ENCODE results near the gene ATRNL1. TPM values are rescaled to one million over a fixed set of nuclear protein-coding genes. Genes with fewer than 3 reads are reported as not detected.

ATRNL1 gene
- total and polyA plus RNA-seq, 10 donors = 0.29 to 6.3 (median 2.2) TPM

DNA sequence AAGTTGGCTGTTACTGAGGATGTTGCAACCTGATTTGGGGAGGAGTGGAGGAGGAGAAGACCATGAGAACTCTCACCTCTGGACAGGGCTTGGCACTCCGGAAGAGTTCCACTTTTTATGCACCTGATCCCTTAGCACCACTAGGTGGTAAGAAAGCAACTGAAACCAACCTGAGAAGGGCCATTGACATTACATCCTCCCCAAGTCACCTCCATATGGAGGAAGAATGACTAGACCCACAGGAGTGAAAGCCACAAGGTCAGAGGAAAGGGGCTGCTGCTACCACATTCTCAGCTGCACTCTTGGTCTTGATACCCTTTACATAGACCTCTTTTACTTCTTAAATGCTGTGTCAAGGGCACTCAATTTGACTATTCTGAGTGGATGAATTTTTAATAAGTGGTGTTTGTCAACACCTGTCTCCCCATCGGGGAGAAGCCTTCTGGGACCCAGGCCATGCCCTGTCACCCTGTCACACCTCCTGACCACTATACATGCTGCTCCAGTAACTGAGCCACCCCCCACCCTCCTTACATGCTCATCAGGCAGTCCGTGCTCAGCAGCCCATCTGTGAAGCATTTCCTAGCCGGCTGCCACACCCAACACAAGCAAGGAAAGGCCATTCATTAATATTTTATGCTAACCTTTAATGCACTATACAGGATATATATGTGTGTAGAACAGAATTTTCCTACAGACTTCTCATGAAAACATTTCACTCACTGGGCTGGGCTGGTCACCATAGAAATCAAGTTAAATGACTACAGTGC lies 817.0 kb downstream of the ATRNL1 start:
- Histone ChIP-seq H3K27ac (no peak overlapping the region), H3K36me3 (no peaks in the 10 kb centered on the region), H3K27me3 (replicated peaks in 1 of 7) (no peaks in the 10 kb centered on the region), H3K9me3 (peaks cover 0 to 14% (median 0%) of the 10 kb centered on the region in 8 donors), H3K4me3 (no peak overlapping the region), H3K4me1 (no peaks in the 10 kb centered on the region)
- no peak for DNase-seq
- intact Hi-C loops (cut with DNase I; ENCODE audit: low total_unique reads) = no loop called here
- WGBS, 5 donors = 76 to 91% (median 88%) methylated on average over 4 of the region's 4 CpGs
- TF ChIP-seq POLR2A (IDR thresholded peaks at IDR 0.05) (no peak), POLR2AphosphoS5 (IDR thresholded peaks at IDR 0.05) (no peak)
- TF ChIP-seq, protein P1, sequence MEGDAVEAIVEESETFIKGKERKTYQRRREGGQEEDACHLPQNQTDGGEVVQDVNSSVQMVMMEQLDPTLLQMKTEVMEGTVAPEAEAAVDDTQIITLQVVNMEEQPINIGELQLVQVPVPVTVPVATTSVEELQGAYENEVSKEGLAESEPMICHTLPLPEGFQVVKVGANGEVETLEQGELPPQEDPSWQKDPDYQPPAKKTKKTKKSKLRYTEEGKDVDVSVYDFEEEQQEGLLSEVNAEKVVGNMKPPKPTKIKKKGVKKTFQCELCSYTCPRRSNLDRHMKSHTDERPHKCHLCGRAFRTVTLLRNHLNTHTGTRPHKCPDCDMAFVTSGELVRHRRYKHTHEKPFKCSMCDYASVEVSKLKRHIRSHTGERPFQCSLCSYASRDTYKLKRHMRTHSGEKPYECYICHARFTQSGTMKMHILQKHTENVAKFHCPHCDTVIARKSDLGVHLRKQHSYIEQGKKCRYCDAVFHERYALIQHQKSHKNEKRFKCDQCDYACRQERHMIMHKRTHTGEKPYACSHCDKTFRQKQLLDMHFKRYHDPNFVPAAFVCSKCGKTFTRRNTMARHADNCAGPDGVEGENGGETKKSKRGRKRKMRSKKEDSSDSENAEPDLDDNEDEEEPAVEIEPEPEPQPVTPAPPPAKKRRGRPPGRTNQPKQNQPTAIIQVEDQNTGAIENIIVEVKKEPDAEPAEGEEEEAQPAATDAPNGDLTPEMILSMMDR (IDR thresholded peaks at IDR 0.05 in 8 of 11, conservative IDR thresholded peaks at IDR 0.05 in 3 of 11) = no peak

DNA sequence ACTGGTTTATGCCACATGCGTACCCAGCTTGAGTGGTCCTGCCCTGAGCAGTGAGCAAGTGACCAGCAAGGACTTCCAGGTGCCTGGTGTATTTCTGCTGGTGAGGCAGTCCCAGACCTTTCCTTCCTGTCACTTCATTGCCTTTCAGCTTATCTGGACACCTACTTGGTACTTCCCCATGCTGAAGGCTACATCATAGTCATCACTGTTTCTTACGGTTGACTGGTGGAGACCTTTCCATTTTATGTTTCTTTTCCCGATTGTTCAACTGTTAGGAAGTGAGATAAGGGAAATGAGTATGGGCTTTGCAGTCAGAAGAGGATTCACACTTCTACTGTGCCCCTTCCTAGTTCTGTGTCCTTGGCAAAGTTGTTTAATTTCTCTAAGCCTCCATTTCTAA lies 821.3 kb downstream of the ATRNL1 start:
- intact Hi-C loops (cut with DNase I; ENCODE audit: low total_unique reads) = no loop called here
- 79 to 89% (median 88%) methylated on average over 3 of the region's 3 CpGs for WGBS, 5 donors
- TF ChIP-seq, protein P1 (IDR thresholded peaks at IDR 0.05 in 8 of 11, conservative IDR thresholded peaks at IDR 0.05 in 3 of 11) = no peak
- TF ChIP-seq POLR2A (IDR thresholded peaks at IDR 0.05) = no peak
- TF ChIP-seq POLR2AphosphoS5 (IDR thresholded peaks at IDR 0.05) = no peak
- Histone ChIP-seq H3K9me3 (peaks cover 0 to 14% (median 0%) of the 10 kb centered on the region in 8 donors), H3K36me3 (no peaks in the 10 kb centered on the region), H3K4me3 (no peak overlapping the region), H3K27me3 (replicated peaks in 1 of 7) (no peaks in the 10 kb centered on the region), H3K27ac (no peak overlapping the region), H3K4me1 (no peaks in the 10 kb centered on the region)
- DNase-seq = no peak

DNA sequence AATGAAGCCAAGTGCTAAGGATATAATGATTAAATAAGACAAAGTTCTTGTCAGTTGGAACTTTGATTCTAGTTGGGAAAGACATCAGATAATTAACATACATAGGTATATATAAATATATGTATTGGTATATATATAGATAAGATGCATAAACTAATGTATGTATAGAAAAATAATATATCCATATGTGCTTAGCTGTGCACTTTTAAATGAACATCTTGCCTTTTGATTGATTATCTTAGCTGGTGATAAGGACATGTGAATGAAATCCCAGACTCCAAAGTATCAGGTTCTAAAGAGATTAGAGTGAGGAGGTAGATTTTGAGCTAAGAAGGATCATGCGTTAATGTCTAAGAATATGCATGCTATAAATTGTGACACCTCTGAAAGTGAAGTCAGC lies 822.3 kb downstream of the ATRNL1 start:
- H3K27ac ChIP-seq = no peak overlapping the region

DNA sequence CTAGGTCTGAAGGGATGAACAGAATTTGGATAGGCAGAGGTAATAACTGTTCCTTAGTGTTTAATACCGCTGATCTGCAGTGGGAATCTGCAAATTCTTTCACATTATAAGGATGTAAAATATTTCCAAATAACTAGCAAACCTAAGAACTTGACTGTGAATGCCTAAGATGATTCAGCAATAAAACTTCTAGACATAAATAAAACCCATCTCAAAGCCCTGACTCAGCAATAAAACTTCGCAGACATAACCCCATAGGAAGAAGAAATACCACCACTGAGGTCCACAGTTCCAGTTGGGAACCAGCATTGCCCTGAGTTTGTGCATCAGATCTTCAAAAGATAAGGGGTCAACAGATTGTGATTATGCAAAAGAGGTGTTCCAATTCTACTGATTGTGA lies 825.6 kb downstream of the ATRNL1 start:
- no peaks in the 10 kb centered on the region for H3K4me1 ChIP-seq
- WGBS, 5 donors = 56 to 66% (median 58%) methylated on average over 2 of the region's 2 CpGs
- no peaks in the 10 kb centered on the region for H3K36me3 ChIP-seq
- intact Hi-C loops (cut with DNase I; ENCODE audit: low total_unique reads) = no loop called here
- peaks cover 0 to 10% (median 0%) of the 10 kb centered on the region in 8 donors for H3K9me3 ChIP-seq
- no peak overlapping the region for H3K27ac ChIP-seq
- no peak overlapping the region for H3K4me3 ChIP-seq
- H3K27me3 ChIP-seq (replicated peaks in 1 of 7) = no peaks in the 10 kb centered on the region
- no peak for DNase-seq
- TF ChIP-seq, protein P1 (IDR thresholded peaks at IDR 0.05 in 8 of 11, conservative IDR thresholded peaks at IDR 0.05 in 3 of 11) = no peak
- TF ChIP-seq POLR2AphosphoS5 (IDR thresholded peaks at IDR 0.05) (no peak), POLR2A (IDR thresholded peaks at IDR 0.05) (no peak)

More for the DNA sequence above, 822.3 kb downstream of the ATRNL1 start:
- DNase-seq = no peak
- Histone ChIP-seq H3K4me1 (no peaks in the 10 kb centered on the region), H3K9me3 (peaks cover 0 to 14% (median 0%) of the 10 kb centered on the region in 8 donors), H3K4me3 (no peak overlapping the region), H3K36me3 (no peaks in the 10 kb centered on the region), H3K27me3 (replicated peaks in 1 of 7) (no peaks in the 10 kb centered on the region)
- intact Hi-C loops (cut with DNase I; ENCODE audit: low total_unique reads) = no loop called here
- TF ChIP-seq, protein P1 (IDR thresholded peaks at IDR 0.05 in 8 of 11, conservative IDR thresholded peaks at IDR 0.05 in 3 of 11) = no peak
- TF ChIP-seq POLR2A (IDR thresholded peaks at IDR 0.05) (no peak), POLR2AphosphoS5 (IDR thresholded peaks at IDR 0.05) (no peak)
- 92 to 100% (median 97%) methylated on average over 1 of the region's 1 CpG for WGBS, 5 donors
